ENCODE measurements around the gene NCOR1.

DNA sequence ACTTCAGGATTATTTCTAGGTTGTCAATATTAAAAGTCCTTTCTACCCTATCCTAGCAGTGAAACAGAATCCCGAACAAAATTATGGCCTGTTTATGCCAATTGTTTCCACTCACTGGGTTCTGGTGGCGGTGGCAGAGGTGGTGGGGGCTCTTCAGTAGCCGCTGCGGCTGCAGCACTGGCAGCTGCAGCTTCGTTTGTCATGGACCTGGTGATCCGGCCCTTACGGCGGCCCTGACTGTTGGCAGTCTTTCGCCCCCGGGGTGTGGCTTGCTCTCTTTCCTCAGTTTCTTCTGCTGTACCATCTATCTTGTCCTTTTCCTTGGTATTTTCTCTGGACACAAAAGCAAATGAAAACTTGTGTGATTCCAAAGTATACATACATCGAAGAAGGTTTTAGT, 94.4 kb downstream of the NCOR1 start:
- TF ChIP-seq RUNX1 (IDR thresholded peaks at IDR 0.05; ENCODE audit: low read depth), result no peak
- TF ChIP-seq ZC3H4 (CRISPR knock-in tag; IDR thresholded peaks at IDR 0.05; ENCODE audit: borderline replicate concordance), result no peak
- TF ChIP-seq HDAC2 (IDR thresholded peaks at IDR 0.05), result no peak
- TF ChIP-seq PHF8 (IDR thresholded peaks at IDR 0.05; ENCODE audit: borderline replicate concordance, low read length), result no peak
- TF ChIP-seq, protein P1, sequence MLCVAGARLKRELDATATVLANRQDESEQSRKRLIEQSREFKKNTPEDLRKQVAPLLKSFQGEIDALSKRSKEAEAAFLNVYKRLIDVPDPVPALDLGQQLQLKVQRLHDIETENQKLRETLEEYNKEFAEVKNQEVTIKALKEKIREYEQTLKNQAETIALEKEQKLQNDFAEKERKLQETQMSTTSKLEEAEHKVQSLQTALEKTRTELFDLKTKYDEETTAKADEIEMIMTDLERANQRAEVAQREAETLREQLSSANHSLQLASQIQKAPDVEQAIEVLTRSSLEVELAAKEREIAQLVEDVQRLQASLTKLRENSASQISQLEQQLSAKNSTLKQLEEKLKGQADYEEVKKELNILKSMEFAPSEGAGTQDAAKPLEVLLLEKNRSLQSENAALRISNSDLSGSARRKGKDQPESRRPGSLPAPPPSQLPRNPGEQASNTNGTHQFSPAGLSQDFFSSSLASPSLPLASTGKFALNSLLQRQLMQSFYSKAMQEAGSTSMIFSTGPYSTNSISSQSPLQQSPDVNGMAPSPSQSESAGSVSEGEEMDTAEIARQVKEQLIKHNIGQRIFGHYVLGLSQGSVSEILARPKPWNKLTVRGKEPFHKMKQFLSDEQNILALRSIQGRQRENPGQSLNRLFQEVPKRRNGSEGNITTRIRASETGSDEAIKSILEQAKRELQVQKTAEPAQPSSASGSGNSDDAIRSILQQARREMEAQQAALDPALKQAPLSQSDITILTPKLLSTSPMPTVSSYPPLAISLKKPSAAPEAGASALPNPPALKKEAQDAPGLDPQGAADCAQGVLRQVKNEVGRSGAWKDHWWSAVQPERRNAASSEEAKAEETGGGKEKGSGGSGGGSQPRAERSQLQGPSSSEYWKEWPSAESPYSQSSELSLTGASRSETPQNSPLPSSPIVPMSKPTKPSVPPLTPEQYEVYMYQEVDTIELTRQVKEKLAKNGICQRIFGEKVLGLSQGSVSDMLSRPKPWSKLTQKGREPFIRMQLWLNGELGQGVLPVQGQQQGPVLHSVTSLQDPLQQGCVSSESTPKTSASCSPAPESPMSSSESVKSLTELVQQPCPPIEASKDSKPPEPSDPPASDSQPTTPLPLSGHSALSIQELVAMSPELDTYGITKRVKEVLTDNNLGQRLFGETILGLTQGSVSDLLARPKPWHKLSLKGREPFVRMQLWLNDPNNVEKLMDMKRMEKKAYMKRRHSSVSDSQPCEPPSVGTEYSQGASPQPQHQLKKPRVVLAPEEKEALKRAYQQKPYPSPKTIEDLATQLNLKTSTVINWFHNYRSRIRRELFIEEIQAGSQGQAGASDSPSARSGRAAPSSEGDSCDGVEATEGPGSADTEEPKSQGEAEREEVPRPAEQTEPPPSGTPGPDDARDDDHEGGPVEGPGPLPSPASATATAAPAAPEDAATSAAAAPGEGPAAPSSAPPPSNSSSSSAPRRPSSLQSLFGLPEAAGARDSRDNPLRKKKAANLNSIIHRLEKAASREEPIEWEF (CRISPR knock-in tag; IDR thresholded peaks at IDR 0.05), result no peak
- no peak for TF ChIP-seq ZBTB7A (IDR thresholded peaks at IDR 0.05; ENCODE audit: borderline replicate concordance, control insufficient read depth, low read depth, low read length)
